Activated CD8-positive, alpha-beta memory T cell treated with anti-CD3 and anti-CD28 coated beads, Interleukin-2, amount 50 U/mL, for 1 hour (primary cell): ENCODE data around the gene FHOD3.
"Not testable (repeated sequence)": the region's sequence is repeated elsewhere in the genome, so short reads cannot be mapped to it uniquely, and the experiment has no call there.

Experiments used
- DNase-seq: peaks from one replicate; pipeline ENCODE4 v3.0.0-alpha.2; 2020; ENCODE audit errors: extremely low read depth

FHOD3 gene

GRCh38 chr18:36786686-36787085 lies 489.2 kb downstream of the FHOD3 start:
- no peak for DNase-seq

DNA sequence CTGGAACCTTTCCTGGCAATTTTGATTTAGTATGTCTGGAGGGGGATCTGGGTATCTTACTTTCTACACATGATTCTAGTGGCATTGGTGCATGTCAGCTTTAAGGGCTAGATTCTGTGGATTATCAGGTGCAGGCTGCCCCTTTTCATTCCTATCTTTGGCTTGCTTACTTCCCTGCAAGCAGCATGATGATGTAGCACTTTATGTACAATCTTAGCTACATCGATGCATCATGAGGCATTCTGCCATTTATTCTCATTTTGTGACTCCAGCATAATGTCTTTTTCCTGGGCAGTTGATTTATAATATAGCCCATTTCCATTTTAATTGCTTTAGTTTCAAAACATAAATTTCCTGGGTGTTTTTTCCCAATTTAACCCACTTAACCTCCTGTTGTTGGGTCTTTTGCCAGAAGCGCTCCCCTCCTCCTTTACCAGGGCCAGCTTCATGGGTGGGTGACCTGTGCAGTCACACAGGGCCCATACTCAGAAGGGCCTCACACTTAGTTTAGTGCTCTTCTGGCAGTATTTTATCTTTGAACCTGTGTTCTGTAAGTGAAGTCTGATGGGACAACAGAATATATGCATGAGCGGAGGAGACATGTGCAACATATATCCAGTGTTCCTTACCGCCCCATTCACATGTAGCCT lies 495.2 kb downstream of the FHOD3 start:
- DNase-seq: no peak

GRCh38 chr18:36798738-36799473 lies 501.4 kb downstream of the FHOD3 start:
- DNase-seq: no peak

- DNase-seq: no peak
Measured at GRCh38 chr18:36805105-36805504, 507.6 kb downstream of the FHOD3 start.

GRCh38 chr18:36808681-36809080 lies 511.2 kb downstream of the FHOD3 start:
- DNase-seq: no peak

DNA sequence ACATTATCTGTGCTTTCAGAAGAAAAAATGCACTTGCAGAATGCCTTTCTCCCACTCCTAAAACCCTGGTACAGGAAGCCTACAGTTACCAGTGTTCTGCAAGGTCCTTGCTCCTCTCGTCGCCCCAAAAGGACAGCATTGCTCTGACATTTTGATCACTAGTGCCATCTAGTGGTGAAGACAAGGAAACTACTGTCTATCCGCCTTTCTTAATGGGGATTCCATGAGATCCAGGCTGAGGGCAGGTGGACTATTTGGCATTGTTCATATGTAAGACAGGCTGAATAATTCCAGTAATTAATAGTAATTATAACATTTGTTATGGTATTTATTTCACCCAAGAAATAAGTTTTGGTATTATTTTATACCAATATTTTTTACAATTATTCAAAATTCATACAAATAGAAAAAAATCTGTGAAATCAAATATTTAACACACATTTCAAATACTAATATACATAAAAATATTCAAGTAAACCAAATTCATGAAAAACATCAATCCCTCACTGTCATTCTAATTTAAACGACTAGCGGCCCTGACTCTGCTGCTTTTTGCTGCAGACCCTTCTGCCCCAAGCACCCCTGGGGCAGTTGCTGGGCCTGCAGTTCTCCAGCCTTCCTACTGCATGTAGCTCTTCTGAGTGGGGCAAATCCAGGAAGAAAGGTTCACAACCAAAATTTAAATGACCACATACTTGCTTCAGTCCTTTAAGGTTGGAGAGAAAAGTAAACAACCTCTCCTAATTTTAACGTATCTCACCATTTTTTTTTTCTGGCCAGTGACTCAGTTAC lies 512.3 kb downstream of the FHOD3 start:
- DNase-seq: no peak

DNA sequence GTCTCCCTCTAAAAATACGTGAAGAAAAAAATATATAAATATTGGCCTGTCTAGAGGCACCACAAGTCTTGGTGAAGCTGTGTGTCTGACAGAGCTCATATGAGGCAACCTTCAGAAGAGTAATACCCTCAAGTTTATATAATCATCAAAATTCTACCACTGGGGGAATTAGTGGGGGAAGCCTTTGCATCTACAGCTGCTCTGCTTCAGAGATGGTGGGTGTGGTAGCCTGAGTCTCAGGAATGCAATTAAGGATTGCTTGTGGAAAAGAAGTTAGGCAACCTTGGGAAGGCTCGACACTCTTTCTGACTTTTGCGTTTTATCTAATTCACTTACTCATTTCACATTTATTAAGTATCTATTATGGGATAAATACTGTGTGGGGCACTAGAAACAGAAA lies 513.9 kb downstream of the FHOD3 start:
- DNase-seq: no peak

DNA sequence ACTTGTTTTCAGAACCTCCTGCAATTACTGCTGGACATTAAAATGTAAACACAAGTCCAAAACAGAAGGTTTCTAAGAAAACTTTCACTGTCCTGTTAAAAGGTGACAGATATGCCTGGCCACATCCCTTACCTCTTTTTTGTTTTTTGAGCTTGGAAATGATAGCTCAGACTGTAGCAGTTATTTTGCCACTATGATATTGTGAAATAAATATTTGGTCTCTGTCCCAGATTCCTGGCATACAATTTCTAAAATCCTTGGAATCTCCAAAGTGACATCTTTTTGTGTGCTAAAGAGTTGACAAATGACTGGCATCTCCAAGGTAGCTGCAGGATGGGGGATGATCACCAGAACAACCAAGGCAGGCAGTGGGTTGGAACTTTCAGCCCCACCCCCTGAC lies 514.4 kb downstream of the FHOD3 start:
- DNase-seq: no peak

- no peak for DNase-seq
Measured at GRCh38 chr18:36812678-36813077, 515.2 kb downstream of the FHOD3 start.

GRCh38 chr18:36813101-36813775 lies 515.7 kb downstream of the FHOD3 start:
- DNase-seq: no peak

DNA sequence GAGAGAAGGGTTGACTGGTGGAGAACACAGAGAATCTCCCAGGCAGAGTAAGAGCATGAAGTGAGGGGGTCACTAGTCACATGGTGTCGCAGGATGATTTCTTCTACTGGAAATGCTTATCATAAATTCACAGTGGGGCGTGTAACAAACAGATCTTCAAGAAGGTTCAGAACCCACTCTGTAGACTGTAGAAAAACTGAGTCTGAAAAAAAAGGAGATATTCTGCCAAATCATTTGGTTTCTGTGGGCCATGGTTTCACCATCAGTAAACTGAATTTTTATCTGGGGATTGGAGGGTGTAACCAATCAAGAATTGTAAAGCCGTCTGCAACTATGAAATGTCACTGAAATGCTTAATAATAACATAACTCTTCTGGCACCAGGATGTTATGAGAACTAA lies 516.3 kb downstream of the FHOD3 start:
- DNase-seq: no peak

- DNase-seq: no peak
Measured at GRCh38 chr18:36814994-36815393, 517.5 kb downstream of the FHOD3 start.

DNA sequence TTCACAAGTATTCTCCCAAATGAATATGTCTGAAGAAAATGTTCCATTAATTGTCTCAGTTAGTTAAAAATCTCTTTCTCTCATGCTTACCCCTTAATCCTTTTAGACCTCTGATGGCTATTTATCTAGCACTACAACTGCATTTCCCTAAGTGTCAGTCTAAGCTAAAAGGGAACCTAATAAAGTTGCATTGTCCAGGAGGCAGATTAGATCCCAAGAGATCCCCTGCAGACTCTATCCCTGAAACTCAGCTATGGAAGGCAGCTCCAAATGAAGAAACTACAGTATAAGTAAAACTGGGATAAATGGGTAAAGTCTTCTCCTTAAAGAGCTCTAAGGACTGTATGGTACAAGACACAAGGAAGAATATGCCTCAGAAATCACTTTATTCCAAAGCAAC lies 518.6 kb downstream of the FHOD3 start:
- not testable (repeated sequence) for DNase-seq

DNA sequence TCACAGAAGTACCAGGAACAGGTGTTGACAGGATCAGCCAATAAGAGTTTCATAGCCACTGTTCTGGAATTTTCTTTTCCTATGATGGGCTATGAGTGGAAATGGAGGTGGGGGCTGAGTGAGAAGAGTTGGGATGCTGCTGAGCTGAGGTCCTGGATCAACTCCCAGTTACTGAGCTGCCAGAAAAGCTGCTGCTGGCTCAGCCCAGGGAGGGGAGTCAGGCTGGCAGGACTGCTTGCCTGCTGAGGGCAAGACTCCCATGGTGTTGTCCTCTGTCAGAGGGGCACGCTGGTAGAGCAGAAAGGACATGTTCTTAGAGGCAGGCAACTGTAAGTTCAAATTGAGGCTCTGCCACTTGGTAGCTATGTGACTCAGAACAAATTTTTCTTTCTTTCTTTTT lies 519.5 kb downstream of the FHOD3 start:
- DNase-seq: no peak

DNA sequence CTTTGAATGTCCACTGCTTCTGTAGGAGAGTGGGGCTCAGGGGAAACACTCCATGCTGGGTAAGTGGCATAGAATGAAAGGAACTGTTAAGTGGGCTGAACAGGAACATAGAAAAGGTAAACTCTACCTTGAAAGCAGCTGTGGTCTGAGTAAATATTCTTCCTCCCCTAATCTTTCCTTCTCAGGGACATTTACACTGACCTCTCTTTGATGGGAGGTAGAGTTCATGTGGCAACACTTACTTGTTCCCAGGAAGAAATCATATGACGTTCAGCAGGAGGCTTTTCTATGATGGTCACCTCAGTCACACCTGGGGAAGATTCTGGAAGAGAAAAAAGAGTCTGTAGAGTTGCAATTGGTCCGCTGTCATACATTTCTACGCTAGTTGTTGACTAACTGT lies 521.1 kb downstream of the FHOD3 start:
- no peak for DNase-seq

GRCh38 chr18:36819621-36820020 lies 522.1 kb downstream of the FHOD3 start:
- DNase-seq: no peak

DNA sequence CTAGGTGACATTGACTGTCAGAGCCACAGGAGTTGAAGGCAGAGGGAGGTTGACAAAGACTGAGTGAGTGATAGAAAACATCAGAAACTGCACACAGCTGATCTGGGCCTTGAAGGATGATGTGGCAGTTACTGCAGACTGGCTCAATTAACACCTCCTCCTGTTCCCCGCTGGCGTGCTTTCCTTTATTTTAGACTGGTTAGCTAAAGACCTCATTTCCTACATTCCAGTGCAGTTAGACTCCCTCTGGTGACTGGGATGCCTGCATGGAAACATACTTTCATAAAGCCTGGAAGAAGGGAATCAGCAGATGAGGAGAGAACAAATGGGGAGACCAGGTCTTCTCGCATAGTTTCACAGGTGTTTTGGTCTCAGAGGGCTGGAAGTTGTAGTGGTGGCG lies 524.2 kb downstream of the FHOD3 start:
- no peak for DNase-seq

- DNase-seq: no peak
Measured at GRCh38 chr18:36825526-36825925, 528.0 kb downstream of the FHOD3 start.

GRCh38 chr18:36826556-36826955 lies 529.0 kb downstream of the FHOD3 start:
- DNase-seq: no peak

GRCh38 chr18:36828157-36828629 lies 530.7 kb downstream of the FHOD3 start:
- DNase-seq: no peak

- DNase-seq: peak; percentile 39
Measured at GRCh38 chr18:36828630-36829361, 531.3 kb downstream of the FHOD3 start, which contains the start of the genes KIAA1328 and TPGS2. Gene KIAA1328 (plus strand): TSS chr18:36829127. CDS start chr18:36829139, 12 bp downstream. Gene TPGS2 (minus strand): TSS chr18:36829002. CDS start chr18:36828767, 235 bp downstream.
